GM19328 (cell line): ENCODE measurements around the gene GABRR2.
"Not testable (repeated sequence)": the region's sequence is repeated elsewhere in the genome, so short reads cannot be mapped to it uniquely, and the experiment has no call there.

Source experiments
- ATAC-seq: cut with Tn5 transposase; IDR thresholded peaks from one replicate; pipeline ENCODE4 v1.9.1; 2021; ENCODE audit warnings: mild to moderate bottlenecking, moderate library complexity; ENCODE audit not compliant: unreplicated experiment

The GABRR2 gene

GRCh38 chr6:89264296-89264695 lies 50.8 kb downstream of the GABRR2 start:
- no peak for ATAC-seq

GRCh38 chr6:89260832-89261231 lies 54.3 kb downstream of the GABRR2 start:
- ATAC-seq = no peak

- no peak for ATAC-seq
Observed at GRCh38 chr6:89260310-89260709, 54.8 kb downstream of the GABRR2 start.

- ATAC-seq = no peak
Observed at GRCh38 chr6:89258912-89259311, 56.2 kb downstream of the GABRR2 start.

GRCh38 chr6:89257781-89258180 lies 57.3 kb downstream of the GABRR2 start:
- ATAC-seq = no peak

GRCh38 chr6:89257346-89257745 lies 57.8 kb downstream of the GABRR2 start:
- no peak for ATAC-seq

GRCh38 chr6:89255417-89255816 lies 59.7 kb downstream of the GABRR2 start:
- ATAC-seq = no peak

- no peak for ATAC-seq
Observed at GRCh38 chr6:89254569-89254968, 60.5 kb downstream of the GABRR2 start.

- ATAC-seq = no peak
Observed at GRCh38 chr6:89252907-89253306, 62.2 kb downstream of the GABRR2 start.

- no peak for ATAC-seq
Observed at GRCh38 chr6:89251976-89252375, 63.1 kb downstream of the GABRR2 start.

GRCh38 chr6:89251170-89251569 lies 63.9 kb downstream of the GABRR2 start:
- no peak for ATAC-seq

GRCh38 chr6:89250239-89250638 lies 64.9 kb downstream of the GABRR2 start:
- ATAC-seq = no peak

- no peak for ATAC-seq
Observed at GRCh38 chr6:89244241-89244985, 70.7 kb downstream of the GABRR2 start.

- no peak for ATAC-seq
Observed at GRCh38 chr6:89243331-89243629, 71.8 kb downstream of the GABRR2 start.

- ATAC-seq = no peak
Observed at GRCh38 chr6:89242574-89243330, 72.3 kb downstream of the GABRR2 start.

- ATAC-seq = no peak
Observed at GRCh38 chr6:89239338-89239737, 75.8 kb downstream of the GABRR2 start.

GRCh38 chr6:89237158-89237557 lies 77.9 kb downstream of the GABRR2 start:
- no peak for ATAC-seq

- ATAC-seq = not testable (repeated sequence)
Observed at GRCh38 chr6:89233605-89234004, 81.5 kb downstream of the GABRR2 start.

- ATAC-seq = no peak
Observed at GRCh38 chr6:89222712-89223039, 92.4 kb downstream of the GABRR2 start.

- ATAC-seq = no peak
Observed at GRCh38 chr6:89221971-89222711, 93.0 kb downstream of the GABRR2 start.

- ATAC-seq = no peak
Observed at GRCh38 chr6:89221129-89221528, 94.0 kb downstream of the GABRR2 start.

- no peak for ATAC-seq
Observed at GRCh38 chr6:89217299-89217910, 97.7 kb downstream of the GABRR2 start, which contains the start of gene GABRR1. TSS of gene GABRR1 (minus strand) at chr6:89217358. CDS start at chr6:89217322, 36 bp downstream.
